HG03045 (cell line): ENCODE results near the gene OGG1.

Experiments
- ATAC-seq: cut with Tn5 transposase; IDR thresholded peaks from one replicate; pipeline ENCODE4 v1.9.1; 2021; ENCODE audit warnings: mild to moderate bottlenecking, moderate library complexity; ENCODE audit not compliant: unreplicated experiment

Gene OGG1

DNA sequence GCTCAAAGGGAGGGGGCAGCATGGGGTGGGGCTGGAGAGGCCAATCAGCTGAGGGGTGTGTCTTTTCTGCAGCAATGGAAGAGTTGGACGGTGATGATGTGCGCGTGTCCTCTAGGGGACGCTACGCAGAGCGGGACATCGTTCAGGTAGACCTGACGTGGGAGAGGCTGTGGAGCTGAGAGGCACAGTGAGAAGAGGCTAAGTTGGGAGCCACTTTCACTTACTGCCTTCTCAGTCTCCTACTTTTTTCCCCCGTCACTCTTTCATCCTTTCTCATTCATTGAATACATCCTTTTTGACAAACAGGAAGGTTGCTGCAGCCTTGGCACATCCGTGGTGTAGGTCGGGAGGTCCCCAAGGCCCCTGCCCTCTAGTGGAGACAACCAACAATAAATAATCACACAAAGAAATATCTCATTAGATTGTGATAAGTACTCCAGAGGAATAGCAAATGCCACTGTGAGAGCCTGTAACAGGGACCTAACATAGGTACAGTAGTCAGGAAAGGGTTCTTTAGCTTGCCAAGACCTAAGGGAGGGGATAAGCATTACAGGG, 22.6 kb upstream of the OGG1 start:
- no peak for ATAC-seq

DNA sequence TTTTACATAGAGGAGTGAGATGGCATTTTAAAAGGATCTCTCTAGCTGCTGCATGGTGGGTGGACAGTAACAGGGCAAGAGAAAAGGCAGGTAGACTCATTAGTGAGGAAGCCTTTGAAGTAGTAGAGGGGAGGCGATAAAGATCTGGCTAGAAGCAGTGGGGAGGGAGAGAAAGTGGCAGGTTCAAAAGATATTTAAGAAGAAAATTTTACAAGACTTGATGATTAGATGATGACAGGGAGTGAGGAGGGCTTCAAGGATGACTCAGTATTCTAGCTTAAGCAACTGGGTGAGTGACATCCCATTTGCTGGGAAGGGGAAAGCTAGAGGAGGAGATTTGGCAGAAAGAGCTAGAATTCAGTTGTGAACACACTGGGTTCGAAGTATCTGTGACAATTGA, 22.0 kb upstream of the OGG1 start:
- no peak for ATAC-seq

DNA sequence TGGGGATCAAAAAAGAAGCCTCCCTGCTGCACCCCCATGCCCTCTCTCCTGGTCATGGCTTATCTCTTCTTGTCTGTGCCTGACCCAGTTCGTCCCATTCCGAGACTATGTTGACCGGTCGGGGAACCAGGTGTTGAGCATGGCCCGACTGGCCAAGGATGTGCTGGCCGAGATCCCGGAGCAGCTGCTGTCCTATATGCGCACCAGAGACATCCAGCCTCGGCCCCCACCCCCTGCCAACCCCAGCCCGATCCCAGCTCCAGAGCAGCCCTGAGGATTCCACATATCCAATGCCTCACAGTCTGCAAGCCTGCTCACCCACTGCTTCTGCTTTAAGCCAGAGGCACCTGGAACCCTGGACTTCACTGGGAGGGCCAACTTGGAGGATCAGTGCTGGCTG, 20.3 kb upstream of the OGG1 start:
- no peak for ATAC-seq

DNA sequence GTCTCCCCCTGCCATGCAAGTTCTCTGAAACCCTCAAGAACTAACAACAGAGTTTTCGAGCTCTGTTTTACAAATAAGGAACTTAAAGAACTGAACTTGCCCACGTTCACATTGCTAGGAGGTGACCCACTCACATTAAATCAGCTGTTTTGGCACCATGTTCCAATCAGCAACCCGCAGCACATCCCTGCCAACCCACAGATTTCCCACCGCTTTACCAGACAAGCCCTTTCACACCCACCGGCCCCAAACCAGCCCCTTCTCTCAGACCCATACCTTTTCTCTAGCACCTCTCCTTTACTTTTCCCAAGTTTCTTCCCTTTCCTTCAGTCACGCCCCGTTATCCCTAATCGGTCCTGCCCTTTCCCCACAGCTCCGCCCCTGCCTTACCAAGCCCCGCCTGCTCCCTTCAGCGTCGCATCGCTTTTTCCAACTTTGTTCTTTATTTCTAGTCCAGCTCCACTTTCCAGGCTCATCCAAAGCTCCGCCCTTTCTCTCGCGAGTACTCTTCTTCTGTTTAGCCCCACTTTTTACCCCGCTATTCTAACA, 19.0 kb upstream of the OGG1 start:
- peak; percentile 48 for ATAC-seq

DNA sequence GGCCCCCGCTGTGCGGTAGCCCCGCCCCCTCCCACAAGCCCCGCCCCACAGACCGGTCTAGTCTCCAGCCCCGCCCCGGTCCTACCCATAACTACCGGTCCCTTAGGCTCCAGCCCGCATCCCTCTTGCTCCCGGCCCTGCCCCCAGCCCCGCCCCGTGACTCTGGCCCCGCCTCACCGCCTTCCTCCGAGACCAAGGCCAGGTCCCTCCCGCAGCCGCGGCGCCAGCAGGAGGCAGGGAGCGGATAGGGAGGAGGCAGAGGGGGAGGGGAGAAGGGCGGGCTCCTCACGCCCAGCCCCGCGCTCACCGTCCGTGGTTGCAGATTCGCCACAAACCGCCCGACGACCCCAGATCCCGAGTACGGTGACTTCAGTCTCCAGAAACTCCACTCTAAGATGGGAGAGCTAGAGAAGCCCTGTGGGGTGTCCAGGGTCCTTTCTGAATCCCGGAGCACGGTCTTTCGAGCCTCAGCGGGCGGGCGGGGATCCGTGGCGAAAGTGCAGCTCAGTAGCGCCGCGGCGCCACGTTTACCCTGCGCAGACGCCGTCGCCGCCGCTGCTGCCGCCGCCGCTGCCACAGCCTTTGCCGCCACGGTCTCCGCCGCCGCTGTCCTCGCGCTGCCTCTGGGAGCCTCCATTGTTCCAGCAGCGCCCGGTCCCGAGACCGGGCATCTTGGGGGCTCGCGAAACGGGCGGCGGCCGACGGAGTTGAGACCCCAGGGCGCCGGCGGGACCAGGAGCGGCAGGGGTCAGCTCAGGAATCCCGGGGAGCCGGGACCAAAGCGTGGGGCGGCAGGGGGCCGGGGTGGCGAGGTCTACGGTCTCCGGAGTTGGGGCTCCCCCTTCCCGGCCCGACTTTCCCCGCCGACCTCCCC, 18.3 kb upstream of the OGG1 start, which contains the start of gene BRPF1:
BRPF1 (plus strand) TSS at position 530 of the 874 bp plus-strand sequence. CDS start 2,406 bp downstream, outside the sequence.
- peak; percentile 94 for ATAC-seq

DNA sequence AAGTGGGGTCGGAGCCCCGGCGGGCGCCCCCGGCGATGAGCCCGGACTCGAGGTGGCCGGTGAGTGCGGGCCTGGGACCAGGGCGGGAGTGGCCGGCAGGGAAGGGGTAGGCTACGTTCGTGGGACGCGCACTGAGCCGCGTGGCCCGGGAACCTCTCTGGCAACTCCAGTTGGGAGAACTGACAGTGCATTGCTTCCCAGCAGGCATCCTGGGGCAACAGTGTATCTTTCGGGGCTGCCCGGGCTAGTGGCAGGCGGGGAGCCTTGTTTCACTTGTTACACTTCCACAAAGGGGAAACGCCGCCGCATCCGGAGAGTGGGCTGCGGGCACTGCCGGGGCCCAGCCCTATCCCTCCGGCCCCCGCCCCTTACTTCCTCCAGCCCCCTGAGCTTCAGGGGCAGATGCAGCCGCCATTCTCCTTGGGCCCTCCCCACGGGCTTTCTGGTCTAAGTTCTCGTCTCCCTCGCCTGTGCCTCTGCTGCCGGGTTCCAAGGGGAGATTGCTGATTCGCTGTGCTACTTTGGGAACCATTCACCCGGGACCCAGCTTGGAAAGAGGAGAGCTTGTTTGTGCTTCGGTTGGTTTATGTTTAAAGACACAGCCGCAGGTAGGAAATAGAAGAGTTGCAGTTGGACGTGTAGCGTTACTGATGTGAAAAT, 17.5 kb upstream of the OGG1 start:
- ATAC-seq: peak; percentile 9

DNA sequence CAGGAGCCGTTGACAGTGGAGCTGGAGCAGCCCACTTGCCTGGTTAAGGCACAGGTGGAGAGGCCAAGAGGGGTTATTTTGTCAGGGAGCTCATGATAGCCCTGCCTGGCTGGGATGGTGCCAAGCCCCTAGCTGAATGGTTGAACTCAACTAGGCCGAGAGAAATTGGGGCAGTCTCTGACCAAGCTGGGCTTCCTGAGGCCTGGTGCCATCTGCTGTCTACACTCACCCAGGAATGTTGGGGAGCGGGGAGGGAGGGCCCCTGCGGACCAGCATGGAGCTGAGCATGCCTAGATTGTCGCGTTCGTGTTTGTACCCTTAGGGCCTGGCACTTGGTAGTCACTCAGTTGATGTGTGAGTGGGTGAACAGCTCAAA, 17.0 kb upstream of the OGG1 start:
- ATAC-seq: no peak

DNA sequence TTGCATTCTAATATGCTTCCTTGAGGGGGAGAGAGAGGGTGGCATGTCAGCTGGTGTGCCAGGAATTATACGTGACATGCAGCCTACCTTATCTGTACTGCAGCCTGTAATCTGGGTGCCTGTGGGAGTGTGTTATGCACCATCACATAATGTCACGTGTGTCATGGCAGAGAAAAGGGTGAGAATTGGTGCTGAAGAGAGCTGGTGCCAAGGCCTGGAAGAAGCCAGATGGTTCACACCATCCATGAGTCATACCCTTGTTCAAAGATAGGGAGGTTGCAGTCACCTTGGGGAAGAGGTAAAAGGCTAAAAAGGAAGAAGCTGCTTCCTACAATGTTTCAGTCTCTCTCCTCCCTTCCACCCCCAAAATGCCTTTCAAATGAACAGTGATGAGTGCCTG, 12.9 kb upstream of the OGG1 start:
- ATAC-seq: no peak

DNA sequence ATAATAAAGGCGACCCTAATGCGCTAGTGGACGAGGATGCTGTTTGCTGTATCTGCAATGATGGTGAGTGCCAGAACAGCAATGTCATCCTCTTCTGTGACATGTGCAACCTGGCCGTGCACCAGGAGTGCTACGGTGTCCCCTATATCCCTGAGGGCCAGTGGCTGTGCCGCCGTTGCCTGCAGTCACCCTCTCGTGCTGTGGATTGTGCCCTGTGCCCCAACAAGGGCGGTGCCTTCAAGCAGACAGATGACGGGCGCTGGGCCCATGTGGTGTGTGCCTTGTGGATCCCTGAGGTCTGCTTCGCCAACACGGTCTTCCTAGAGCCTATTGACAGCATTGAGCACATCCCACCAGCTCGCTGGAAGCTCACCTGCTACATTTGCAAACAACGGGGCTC, 10.6 kb upstream of the OGG1 start:
- ATAC-seq: no peak

DNA sequence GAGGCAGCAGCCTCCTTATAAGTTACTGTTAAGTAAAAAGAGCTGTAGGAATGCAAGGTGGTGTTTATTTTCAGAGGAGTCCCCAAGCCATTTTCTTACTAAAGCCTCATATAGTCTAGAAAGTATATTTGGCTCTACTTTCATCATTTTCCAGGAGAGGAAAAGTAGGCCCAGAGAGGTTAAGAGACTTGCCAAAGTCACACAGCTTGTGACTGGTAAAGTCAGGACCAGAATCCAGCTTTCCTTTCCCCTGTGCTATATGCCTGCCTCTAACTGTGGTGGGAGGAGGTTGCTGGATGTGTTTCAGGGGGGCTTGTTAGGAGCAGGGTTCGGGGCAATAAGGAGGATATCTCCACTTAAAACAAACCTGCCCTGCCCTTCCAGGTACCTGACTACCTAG, 7.2 kb upstream of the OGG1 start:
- ATAC-seq: no peak

DNA sequence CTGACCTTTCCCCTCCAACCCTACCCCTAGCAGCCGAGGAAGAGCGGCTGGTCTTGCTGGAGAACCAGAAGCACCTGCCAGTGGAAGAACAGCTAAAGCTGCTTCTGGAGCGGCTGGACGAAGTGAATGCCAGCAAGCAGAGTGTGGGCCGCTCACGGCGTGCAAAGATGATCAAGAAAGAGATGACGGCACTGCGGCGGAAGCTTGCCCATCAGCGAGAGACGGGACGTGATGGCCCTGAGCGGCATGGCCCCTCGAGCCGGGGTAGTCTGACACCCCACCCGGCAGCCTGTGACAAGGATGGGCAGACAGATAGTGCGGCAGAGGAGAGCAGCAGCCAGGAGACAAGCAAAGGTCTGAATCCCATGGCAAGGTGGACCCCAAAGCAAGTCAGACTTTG, 6.2 kb upstream of the OGG1 start:
- no peak for ATAC-seq

DNA sequence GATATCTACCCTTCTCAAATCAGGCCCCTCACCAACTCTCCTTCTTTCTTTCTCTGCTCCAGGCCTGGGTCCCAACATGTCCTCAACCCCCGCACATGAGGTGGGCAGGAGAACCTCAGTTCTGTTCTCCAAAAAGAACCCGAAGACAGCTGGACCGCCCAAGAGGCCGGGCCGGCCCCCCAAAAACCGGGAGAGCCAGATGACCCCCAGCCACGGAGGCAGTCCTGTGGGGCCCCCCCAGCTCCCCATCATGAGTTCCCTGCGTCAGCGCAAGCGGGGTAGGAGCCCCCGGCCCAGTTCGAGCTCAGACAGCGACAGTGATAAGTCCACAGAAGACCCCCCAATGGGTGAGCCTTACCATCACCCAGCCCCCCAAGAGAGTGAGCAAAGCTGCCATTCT, 5.6 kb upstream of the OGG1 start:
- ATAC-seq: no peak

DNA sequence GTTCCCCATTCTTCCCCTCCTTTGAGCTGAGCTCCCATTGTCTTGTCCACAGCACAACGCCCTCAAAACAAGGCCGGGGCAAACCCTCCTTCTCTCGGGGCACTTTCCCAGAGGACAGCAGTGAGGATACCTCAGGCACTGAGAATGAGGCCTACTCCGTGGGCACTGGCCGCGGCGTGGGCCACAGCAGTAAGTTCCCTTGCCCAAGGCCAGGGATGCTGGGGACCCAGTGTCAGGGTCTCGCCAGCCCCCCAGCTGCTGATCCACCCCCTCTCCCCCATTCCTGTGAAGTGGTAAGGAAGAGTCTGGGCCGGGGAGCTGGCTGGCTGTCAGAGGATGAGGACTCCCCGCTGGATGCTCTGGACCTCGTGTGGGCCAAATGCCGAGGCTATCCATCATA, 4.2 kb upstream of the OGG1 start:
- ATAC-seq: no peak

DNA sequence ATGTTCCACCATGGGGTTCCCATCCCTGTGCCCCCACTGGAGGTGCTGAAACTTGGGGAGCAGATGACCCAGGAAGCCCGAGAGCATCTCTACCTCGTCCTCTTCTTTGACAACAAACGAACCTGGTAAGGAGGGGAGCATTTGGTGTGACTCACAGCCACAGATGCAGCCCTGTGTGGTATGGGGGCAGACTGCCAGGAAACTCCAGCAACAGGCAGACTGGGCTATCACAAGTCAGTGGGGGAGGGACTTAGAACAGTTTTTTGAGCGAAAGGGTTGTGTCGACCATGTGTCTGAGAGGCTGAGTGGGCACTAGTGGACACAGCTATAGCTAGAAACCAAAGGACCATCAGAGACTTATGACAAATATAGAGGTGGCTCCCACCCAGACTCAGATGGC, 3.4 kb upstream of the OGG1 start:
- no peak for ATAC-seq

DNA sequence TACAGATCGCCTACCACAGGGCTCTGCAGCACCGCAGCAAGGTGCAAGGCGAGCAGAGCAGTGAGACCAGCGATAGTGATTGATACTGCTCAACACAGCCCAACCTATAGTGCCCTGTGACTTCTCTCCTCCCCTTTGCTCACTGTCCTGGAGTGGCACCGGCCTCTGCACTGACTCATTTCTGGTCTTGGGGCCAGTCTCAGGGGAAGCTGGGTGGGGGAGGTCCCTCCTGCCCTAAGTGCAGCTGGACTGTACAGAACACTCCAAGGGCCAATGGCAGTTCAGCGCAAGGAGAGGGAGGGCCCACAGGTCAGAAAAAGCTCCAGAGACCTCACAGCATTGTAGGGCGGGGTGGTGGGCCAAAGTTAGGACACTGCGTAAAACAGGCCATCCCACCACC, 2.5 kb upstream of the OGG1 start:
- peak; percentile 16 for ATAC-seq

DNA sequence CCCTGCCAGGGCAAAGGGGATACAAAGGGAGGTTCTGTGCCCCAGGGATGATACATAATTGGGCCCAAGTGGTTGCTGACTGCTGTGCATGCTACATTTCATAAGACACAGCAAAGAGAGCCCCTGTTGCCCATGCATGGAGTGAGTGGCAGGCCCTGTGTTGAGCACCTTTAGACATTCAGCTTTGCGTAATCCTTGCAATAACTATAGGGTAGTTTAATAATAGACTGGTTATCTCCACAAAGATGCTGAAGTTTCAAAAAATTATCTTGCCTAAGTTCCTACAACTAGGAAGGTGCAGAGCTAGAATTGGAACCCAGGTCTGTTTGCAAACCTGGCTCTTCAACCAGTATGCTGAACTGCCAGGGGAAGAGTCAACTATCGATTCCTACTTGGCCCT, 1.7 kb upstream of the OGG1 start:
- no peak for ATAC-seq

DNA sequence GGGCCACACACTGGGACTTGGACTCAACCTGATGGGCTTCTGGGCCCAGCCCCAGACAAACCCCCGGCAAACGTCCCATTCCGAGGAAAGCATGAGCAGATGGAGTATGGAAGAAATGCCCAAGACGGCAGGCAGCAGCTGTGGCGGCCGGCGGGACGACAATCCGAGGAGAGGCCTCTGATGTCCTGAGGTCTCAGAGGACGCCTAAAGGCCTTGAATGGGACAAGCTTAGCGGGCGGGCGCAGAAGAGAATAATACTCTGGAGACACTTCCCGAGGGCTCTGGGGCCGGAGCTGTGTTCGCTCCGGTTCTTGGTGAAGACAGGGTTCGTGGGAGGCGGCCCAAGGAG, 482 bp upstream of the OGG1 start:
- no peak for ATAC-seq

DNA sequence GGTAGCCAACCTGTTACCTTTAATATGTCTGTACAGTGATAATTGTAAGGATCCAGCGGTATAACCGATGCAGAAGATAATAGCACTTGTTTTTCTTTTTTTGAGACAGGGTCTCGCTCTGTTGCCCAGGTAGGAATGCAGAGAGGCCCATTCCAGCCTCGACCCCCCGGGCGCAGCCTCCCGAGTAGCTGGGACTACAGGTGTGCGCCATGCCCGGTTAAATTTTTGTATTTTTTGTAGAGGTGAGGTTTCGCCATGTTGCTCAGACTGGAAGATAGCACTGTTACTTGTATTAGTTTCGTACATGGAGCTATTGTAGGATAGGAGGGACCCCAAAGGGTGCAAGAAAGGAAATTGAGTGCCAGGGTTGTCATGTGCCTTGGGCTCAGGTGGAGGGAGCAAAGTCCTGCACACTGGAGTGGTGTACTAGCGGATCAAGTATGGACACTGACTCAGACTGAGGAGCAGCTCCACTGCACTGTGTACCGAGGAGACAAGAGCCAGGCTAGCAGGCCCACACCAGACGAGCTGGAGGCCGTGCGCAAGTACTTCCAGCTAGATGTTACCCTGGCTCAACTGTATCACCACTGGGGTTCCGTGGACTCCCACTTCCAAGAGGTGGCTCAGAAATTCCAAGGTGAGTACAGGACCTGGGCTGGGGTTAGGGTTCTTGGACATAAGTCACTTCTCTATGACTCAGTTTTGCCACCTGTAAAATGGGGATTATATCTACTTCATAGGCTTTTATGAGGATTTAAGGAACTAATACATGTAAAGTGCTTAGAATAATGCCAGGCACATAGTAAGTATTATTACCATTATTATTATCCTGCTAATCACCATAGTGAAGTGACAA, 1.0 kb downstream of the OGG1 start:
- no peak for ATAC-seq

DNA sequence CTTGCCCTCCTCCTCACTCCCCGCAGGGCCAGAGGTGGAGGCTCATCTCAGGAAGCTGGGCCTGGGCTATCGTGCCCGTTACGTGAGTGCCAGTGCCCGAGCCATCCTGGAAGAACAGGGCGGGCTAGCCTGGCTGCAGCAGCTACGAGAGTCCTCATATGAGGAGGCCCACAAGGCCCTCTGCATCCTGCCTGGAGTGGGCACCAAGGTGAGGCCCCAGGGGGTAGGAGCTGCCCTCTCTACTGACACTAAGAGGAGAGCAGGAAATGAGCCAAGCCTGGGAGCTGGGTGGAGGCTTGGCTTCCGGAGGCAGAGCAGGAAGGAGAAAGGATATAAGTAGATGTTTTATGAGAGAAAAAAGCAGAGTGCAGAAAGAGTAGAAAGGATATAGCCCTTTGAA, 4.9 kb downstream of the OGG1 start:
- no peak for ATAC-seq

DNA sequence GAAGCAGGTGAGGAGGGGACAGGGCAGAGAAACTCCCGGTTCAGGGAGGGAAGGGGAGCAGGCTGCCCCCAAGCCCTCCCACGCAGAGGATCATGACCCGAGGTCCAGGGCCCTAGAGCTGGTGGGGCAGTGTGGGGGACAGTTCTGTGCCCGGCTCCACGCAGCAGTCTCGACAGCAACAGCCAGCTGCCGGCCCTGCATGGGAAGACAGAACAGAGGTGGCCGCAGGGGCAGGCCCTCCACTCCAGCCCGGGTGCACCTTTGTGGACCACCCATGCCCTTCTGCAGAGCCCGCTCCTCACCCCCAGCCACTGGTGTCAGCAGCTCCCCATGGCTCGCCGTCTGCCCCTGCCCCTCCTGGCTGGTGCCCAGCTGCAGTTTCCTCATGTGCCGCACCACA, 7.7 kb downstream of the OGG1 start:
- ATAC-seq: no peak
